ENCODE measurements around the gene UQCRC2.
"Not testable (repeated sequence)": the region's sequence is repeated elsewhere in the genome, so short reads cannot be mapped to it uniquely, and the experiment has no call there.

UQCRC2 gene

DNA sequence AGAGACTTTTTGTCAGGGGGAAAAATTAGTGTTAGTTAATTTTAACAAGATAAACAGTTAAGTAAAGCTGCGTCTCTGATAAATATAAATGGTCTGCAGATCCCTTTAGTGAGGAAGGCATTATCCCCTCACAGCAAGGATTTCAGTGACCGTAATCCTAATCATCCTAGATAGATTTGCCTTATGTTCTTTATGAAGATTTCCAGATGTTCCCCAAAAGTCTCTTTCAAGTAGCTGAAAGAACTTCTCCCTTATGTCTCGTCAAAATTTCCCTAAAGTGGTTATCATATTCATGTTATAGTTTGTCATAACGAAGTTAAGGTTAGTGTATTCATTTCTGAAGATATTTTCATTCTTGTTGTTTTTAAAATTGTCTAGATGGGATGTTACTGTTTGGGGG, 60.3 kb downstream of the UQCRC2 start:
- DNase-seq = no peak

DNA sequence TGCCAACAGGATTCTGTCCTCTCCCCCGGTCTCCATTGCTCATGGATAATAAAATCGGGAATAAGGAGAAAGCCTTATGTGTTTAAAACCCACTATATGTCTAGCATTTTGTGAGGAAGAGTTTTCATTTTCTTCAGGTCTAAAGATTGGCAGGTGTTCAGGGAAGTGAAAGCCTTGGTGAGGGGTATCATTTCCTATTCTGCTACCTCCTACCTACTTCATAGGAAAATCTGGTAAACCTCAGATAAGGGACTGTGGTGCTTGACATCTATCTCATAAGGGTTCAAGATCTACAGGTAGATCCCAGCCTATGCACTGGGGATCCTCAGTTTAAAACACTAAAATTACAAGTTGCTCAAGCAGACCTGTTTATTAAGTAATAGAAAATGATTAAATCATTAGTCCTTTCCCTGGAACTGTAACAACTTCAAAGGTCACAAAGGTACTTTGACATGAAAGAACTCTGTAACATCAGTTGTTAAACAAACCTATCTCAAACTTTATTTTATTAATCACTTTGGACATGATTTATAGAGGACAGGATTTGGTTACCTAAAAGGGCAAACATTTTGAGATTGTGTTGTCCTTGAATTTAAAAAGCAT, 61.2 kb downstream of the UQCRC2 start:
- no peak for DNase-seq

DNA sequence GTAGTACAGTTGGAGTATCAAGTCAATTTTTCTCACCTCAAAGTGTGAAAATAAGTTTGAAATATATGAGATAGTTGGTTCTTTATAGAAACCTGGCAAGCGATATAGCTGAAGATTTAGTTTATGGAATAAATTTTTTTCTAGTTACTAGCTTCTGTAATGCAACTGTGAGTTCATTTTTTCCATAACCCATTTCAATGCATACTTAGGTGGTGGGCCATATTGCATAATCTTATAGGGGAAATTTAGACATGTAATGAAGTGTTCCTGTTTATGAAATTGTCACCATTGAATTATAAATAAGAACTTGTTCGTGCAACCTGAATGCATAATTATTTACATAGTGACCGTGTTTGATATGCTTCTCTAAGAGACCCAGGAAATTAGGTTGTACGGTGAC, 63.8 kb downstream of the UQCRC2 start:
- DNase-seq = no peak

DNA sequence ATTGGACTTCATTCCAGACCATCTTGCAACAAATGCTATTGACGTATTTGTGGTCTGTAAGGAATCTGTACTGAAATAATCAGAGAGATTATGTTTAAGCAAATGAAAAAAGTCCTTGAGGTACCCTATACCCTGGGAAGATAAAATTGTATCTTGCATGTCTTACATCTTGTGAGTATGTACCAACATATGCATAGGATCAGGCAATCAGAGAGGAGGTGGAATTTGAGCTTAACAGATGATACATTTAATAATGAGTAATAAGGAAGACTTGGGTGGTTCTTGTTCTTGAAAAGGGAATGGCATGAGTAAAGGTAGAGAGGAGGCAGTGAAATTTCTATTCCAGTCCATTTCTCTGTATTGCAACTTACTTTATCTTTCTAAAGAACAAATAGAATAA, 65.4 kb downstream of the UQCRC2 start:
- DNase-seq = no peak

DNA sequence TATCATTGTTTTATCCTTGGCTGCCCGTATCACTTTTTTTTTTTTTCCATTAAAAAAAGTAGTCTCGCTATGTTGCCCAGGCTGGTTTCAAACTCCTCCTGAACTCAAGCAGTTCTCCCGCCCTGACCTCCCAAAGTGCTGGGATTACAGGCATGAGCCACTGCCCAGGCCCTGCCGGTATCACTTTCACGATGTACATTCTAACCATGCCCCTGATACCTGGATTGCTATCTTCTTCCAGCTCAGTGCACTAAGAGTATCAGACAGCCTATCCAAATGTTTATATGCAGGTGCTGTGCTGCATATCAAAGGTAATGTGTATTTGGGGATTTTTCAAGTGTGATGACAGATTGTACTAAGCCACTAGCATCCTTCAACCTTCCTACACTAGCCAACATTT, 69.0 kb downstream of the UQCRC2 start:
- no peak for DNase-seq

DNA sequence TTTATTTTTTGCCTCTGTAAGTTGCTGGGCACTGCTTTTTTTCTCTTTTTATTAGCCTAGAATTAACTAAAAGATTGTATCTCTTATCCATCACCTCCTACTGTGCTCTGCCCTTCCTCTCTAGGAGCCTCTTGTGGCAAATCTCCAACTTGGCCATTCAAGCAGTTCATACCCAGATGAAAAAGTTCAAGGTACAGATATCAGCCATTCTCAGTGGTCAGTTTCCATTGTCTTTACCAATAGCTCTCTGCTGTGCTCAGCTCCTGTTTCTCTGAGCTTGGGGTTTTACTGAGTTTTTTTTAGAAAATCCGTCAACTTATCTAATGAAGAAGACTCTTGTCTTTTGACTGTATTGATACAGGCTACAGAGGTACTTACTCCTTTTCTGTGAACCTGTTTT, 70.3 kb downstream of the UQCRC2 start:
- no peak for DNase-seq

DNA sequence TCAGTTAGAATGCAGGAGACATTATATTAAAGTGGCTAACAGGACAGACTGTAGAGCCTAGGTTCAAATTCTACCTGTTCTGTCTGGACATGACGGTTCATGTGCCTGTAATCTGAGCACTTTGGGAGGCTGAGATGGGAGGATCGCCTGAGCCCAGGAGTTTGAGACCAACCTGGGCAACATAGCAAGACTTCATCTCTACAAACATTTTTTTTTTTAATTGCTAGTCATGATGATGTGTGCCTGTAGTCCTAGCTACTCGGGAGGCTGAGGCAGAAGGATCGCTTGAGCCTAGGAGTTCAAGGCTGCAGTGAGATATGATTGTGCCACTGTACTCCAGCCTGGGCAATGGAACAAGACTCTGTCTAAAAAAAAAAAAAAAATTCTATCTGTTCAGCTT, 71.6 kb downstream of the UQCRC2 start:
- DNase-seq = not testable (repeated sequence)

DNA sequence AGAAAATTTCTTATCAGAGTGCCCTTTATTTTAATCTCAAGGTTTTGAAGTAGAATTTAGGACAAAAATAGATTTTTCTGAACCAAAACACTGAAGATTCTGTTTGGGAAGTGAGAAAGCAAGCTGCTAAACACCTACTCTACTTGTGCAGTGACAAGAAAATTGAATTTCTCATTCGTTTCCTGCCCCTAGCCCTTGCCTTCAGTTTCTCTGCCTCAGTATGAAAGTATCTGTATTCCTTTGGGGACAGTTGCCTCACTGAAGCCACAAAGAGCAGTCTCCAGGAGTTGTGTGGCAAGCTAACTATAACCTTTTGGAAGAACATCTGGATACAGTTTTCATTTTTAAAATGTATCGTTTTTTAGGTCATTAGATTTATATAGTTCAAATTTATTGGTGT, 74.5 kb downstream of the UQCRC2 start:
- no peak for DNase-seq

DNA sequence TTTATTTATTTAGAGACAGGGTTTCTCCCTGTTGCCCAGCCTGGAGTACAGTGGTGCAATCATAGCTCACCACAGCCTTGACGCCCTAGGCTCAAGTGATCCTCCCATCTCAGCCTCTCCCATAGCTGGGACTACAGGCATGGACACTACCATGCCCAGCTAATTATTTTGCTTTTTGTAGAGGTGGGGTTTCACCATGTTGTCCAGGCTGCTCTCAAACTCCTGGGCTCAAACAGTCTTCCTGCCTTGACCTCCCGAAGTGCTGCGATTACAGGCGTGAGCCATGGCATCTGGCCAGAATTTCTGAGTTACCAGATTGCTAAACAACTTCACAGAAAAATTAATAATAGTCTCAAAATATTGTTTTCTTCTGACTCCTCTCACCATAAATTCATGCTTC, 76.5 kb downstream of the UQCRC2 start:
- DNase-seq = no peak

DNA sequence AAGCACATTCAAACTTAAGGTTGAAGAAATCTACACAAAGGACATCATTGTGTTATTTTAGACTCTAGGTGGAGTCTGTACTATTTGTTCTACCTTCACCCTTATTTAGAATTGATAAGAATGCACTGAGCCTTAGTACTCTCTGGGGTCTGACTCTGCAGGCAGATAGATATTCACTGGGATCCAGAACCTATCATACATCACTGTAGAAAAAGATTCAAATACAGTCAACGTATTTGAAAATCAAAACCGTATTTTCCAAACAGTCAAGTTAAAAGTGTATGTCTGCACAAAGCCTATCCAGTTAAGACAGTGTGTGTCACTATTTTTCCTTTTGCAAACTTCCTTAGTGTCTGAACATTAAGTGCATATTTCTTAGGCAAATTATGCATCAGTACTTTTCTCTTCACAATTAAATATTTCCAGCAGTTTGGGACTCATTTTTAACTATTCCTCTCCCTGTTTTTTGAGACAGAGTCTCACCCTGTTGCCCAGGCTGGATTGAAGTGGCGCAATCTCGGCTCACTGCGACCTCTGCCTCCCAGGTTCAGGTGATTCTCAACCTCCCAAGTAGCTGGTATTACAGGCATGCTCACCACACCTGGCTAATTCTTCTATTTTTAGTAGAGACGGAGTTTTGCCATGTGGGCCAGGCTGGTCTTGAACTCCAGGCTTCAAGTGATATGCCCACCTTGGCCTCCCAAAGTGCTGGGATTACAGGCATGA, 77.1 kb downstream of the UQCRC2 start:
- no peak for DNase-seq

DNA sequence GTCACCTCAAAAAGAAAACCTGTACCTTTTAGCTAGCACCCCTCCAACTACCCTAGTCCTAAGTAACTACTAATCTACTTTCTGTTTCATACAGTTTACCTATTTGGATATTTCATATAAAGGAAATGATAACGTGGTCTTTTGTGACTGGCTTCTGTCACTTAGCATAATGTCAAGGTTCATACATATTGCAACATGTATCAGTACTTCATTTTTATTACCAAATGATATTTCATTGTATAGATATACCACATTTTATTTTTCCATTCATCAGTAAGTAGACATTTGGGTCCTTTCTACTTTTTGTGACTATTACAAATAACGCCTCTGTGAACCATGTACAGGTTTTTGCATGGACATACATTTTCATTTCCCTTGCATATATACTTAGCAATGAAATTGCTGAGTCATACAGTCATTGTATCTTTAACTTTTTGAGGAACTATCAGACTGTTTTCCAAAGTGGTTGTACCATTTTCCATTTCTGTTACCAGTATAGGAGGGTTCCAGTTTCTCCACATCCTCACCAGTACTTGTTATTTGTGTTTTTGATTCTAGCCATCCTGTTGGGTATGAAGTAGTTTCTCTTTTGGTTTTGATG, 78.4 kb downstream of the UQCRC2 start:
- DNase-seq = no peak

Data from NCI-H2081 (cell line).